Measurements from ENCODE around the gene ITGAX. TPM values are rescaled to one million over a fixed set of nuclear protein-coding genes. Genes with fewer than 3 reads are reported as not detected.
A peak's percentile ranks its signal among the peaks of the same experiment; 100 is the strongest.

ITGAX gene
- total RNA-seq, 4 donors from 2014 or later, result 1.2 to 3.8 (median 3.7) TPM; not detected in 1

DNA sequence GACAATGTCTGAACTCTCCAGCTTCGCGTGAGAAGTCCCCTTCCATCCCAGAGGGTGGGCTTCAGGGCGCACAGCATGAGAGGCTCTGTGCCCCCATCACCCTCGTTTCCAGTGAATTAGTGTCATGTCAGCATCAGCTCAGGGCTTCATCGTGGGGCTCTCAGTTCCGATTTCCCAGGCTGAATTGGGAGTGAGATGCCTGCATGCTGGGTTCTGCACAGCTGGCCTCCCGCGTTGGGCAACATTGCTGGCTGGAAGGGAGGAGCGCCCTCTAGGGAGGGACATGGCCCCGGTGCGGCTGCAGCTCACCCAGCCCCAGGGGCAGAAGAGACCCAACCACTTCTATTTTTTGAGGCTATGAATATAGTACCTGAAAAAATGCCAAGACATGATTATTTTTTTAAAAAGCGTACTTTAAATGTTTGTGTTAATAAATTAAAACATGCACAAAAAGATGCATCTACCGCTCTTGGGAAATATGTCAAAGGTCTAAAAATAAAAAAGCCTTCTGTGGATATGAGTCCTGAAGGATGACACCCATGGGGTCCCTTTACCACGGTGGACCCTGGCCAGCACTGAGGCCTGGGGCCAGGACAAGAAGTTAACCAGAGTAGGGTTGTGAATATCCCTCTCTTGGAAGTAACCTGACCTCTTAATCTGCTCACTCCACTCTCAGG lies 27.6 kb downstream of the ITGAX start:
- H3K36me3 ChIP-seq, result no peaks in the 10 kb centered on the region
- peak; percentile 68 for DNase-seq
- no peak for TF ChIP-seq POLR2AphosphoS5 (IDR thresholded peaks at IDR 0.05)
- TF ChIP-seq, protein P1, sequence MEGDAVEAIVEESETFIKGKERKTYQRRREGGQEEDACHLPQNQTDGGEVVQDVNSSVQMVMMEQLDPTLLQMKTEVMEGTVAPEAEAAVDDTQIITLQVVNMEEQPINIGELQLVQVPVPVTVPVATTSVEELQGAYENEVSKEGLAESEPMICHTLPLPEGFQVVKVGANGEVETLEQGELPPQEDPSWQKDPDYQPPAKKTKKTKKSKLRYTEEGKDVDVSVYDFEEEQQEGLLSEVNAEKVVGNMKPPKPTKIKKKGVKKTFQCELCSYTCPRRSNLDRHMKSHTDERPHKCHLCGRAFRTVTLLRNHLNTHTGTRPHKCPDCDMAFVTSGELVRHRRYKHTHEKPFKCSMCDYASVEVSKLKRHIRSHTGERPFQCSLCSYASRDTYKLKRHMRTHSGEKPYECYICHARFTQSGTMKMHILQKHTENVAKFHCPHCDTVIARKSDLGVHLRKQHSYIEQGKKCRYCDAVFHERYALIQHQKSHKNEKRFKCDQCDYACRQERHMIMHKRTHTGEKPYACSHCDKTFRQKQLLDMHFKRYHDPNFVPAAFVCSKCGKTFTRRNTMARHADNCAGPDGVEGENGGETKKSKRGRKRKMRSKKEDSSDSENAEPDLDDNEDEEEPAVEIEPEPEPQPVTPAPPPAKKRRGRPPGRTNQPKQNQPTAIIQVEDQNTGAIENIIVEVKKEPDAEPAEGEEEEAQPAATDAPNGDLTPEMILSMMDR (IDR thresholded peaks at IDR 0.05), result peak; percentile 46 to 59 (median 58)
- in situ Hi-C loops (cut with MboI; ENCODE audit: low pct_ligation_motif_present in 1 of 4, low pct_unique_long_range_greater_than_20kb in 1 of 4, low sequenced_read_pairs in 3 of 4), result loop anchor here in 1 of 4 donors (25.0 kb wide), 1 partner anchor 105 kb away; the partner anchor contains the start of gene SLC5A2
- 25 to 39% methylated on average over 2 to 14 of the region's 14 CpGs for WGBS, 2 donors (ENCODE audit: low coverage in 1 of 2)
- intact Hi-C loops (cut with DNase I; ENCODE audit: low total_unique reads), result no loop called here
- H3K4me3 ChIP-seq, result no peak overlapping the region
- H3K9me3 ChIP-seq, result no peaks in the 10 kb centered on the region
- H3K4me1 ChIP-seq, result peaks cover 0 to 4% (median 0%) of the 10 kb centered on the region in 4 donors
- peaks cover 2% of the 10 kb centered on the region for H3K27me3 ChIP-seq
- no peak overlapping the region for H3K27ac ChIP-seq

DNA sequence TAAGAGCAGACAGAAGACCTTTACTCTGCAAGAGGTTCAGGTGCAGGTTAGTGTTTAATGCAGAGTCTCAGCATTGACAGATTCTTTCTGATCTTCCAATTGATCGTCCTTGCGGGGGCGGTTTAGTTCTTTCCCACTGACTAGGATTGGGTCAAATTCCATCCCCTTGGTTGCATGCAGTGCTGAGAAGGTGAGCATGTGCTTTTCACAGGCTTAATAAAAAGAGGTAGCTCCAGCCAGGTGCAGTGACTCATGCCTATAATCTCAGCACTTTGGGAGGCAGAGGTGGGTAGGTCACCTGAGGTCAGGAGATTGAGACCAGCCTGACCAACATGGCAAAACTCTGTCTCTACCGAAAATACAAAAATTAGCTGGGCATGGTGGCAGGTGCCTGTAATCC lies 30.7 kb downstream of the ITGAX start:
- 46 to 56% methylated on average over 4 of the region's 4 CpGs for WGBS, 2 donors (ENCODE audit: low coverage in 1 of 2)
- DNase-seq, result no peak
- in situ Hi-C loops (cut with MboI; ENCODE audit: low pct_ligation_motif_present in 1 of 4, low pct_unique_long_range_greater_than_20kb in 1 of 4, low sequenced_read_pairs in 3 of 4), result loop anchor here in 1 of 4 donors (25.0 kb wide), 1 partner anchor 102 kb away; the partner anchor contains the start of gene SLC5A2

DNA sequence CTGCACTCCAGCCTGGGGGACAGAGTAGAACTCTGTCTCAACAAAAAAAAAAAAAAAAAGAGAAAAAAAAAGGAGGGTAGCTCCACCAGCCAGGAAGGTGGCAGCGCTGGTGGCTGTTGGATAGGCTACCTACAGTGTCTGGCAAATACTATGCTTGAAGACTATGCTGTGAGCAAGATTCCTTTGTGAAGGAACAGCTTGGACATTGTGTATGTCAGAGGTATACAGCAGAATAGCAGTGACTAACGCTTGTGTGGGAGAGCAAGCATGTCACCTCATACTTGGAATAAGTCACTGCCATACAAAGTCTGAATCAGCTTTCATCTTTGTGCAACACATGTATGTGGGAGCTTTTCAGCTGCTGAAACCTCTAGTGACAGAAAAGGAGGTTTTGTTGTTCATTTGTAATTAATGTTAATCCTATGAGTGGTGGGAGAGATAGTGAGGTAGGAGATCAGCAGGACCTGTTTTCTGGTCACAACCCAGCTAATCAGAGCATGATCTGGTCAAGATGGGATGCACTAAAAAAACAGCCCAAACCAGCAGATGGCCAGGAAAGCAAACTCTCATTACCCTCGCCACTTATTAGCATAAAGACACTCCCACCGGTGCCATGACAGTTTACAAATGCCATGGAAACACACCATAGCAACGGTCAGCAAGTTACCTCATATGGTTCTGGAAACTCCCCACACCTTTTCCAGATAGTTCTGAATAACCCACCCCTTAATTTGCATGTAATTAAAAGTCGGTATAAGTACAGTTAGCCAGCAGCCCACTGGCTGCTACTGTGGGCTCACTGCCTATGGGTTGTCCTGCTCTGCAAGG lies 31.4 kb downstream of the ITGAX start:
- 24 to 38% methylated on average over 3 to 6 of the region's 6 CpGs for WGBS, 2 donors (ENCODE audit: low coverage in 1 of 2)
- H3K9me3 ChIP-seq, result no peaks in the 10 kb centered on the region
- DNase-seq, result no peak
- peaks cover 0 to 4% (median 0%) of the 10 kb centered on the region in 4 donors for H3K4me1 ChIP-seq
- no peak overlapping the region for H3K4me3 ChIP-seq
- H3K27me3 ChIP-seq, result peaks cover 5% of the 10 kb centered on the region
- intact Hi-C loops (cut with DNase I; ENCODE audit: low total_unique reads) (no loop called here), in situ Hi-C loops (cut with MboI; ENCODE audit: low pct_ligation_motif_present in 1 of 4, low pct_unique_long_range_greater_than_20kb in 1 of 4, low sequenced_read_pairs in 3 of 4) (loop anchor here in 1 of 4 donors (25.0 kb wide), 1 partner anchor 101 kb away; the partner anchor contains the start of gene SLC5A2)
- H3K36me3 ChIP-seq, result no peaks in the 10 kb centered on the region
- TF ChIP-seq, protein P1 (IDR thresholded peaks at IDR 0.05), result no peak
- TF ChIP-seq POLR2A (IDR thresholded peaks at IDR 0.05), result no peak
- no peak for TF ChIP-seq EP300 (IDR thresholded peaks at IDR 0.05; ENCODE audit: low read depth)
- TF ChIP-seq POLR2AphosphoS5 (IDR thresholded peaks at IDR 0.05), result no peak
- H3K27ac ChIP-seq, result no peak overlapping the region

More for the DNA sequence above, 30.7 kb downstream of the ITGAX start:
- Histone ChIP-seq H3K4me3 (no peak overlapping the region), H3K27me3 (peaks cover 5% of the 10 kb centered on the region), H3K4me1 (peaks cover 0 to 4% (median 0%) of the 10 kb centered on the region in 4 donors), H3K36me3 (no peaks in the 10 kb centered on the region), H3K27ac (no peak overlapping the region), H3K9me3 (no peaks in the 10 kb centered on the region)
- no peak for TF ChIP-seq EP300 (IDR thresholded peaks at IDR 0.05; ENCODE audit: low read depth)
- no peak for TF ChIP-seq POLR2A (IDR thresholded peaks at IDR 0.05)
- no peak for TF ChIP-seq POLR2AphosphoS5 (IDR thresholded peaks at IDR 0.05)
- TF ChIP-seq, protein P1 (IDR thresholded peaks at IDR 0.05), result no peak
- intact Hi-C loops (cut with DNase I; ENCODE audit: low total_unique reads), result no loop called here

DNA sequence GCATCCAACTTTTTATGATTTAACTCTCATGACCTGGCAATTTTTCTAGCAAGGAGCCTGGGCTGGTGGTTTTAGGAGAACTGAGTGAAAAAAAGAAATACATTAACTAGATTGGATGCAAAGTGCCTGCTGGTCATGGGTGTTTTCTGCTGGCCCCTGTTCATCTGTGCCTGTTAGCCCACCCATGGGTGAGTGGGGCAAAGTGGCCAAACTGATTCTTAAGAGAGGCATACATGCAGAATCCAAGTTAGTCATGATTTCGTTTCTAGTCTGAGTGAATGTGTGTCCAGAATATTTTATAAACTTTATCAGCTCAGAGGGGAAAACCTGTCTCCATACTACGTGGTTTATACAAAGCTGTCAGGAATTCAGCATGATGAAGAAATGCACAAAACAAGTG lies 33.6 kb downstream of the ITGAX start:
- Histone ChIP-seq H3K27ac (no peak overlapping the region), H3K4me3 (no peak overlapping the region), H3K36me3 (no peaks in the 10 kb centered on the region), H3K9me3 (no peaks in the 10 kb centered on the region), H3K4me1 (peaks cover 0 to 4% (median 0%) of the 10 kb centered on the region in 4 donors), H3K27me3 (peaks cover 5% of the 10 kb centered on the region)
- 72% methylated on average over 2 of the region's 2 CpGs; no CpG with 5 or more reads in 1 of the 2 donors for WGBS, 2 donors (ENCODE audit: low coverage in 1 of 2)
- intact Hi-C loops (cut with DNase I; ENCODE audit: low total_unique reads), result no loop called here
- no peak for DNase-seq
- in situ Hi-C loops (cut with MboI; ENCODE audit: low pct_ligation_motif_present in 1 of 4, low pct_unique_long_range_greater_than_20kb in 1 of 4, low sequenced_read_pairs in 3 of 4), result loop anchor here in 1 of 4 donors (25.0 kb wide), 1 partner anchor 99 kb away; the partner anchor contains the start of gene SLC5A2
- TF ChIP-seq, protein P1 (IDR thresholded peaks at IDR 0.05), result no peak
- TF ChIP-seq POLR2A (IDR thresholded peaks at IDR 0.05) (no peak), EP300 (IDR thresholded peaks at IDR 0.05; ENCODE audit: low read depth) (no peak), POLR2AphosphoS5 (IDR thresholded peaks at IDR 0.05) (no peak)
